Measurements from ENCODE around the gene PRPF8. TPM values are rescaled to one million over a fixed set of nuclear protein-coding genes. Genes with fewer than 3 reads are reported as not detected.

PRPF8 gene
- total and polyA plus RNA-seq, 4 donors: 50.2 to 110 (median 82.3) TPM

GRCh38 chr17:1718362-1719165 is 33.9 kb upstream of the PRPF8 start (continued):
- TF ChIP-seq GABPA (IDR thresholded peaks at IDR 0.05 in 1 of 2, conservative IDR thresholded peaks at IDR 0.05 in 1 of 2) (no peak), EGR1 (IDR thresholded peaks at IDR 0.05; ENCODE audit: low read depth in 2 of 2) (no peak), SP1 (IDR thresholded peaks at IDR 0.05) (no peak), ZBTB33 (IDR thresholded peaks at IDR 0.05) (no peak), HNF4A (conservative IDR thresholded peaks at IDR 0.05) (peak; percentile 72 to 90), HNF4G (IDR thresholded peaks at IDR 0.05) (peak; percentile 27), JUND (IDR thresholded peaks at IDR 0.05) (no peak), YY1 (IDR thresholded peaks at IDR 0.05) (peak; percentile 16), ATF3 (IDR thresholded peaks at IDR 0.05) (no peak)

- Histone ChIP-seq H3K4me1 (ENCODE audit: control insufficient read depth in 4 of 4, insufficient read depth in 4 of 4, low read length in 3 of 4) (peaks cover 7 to 44% (median 32%) of the 10 kb centered on the region in 4 donors), H3K27ac (ENCODE audit: low read depth in 1 of 2, low read length in 2 of 2) (peak overlapping the region; percentile 92 to 100), H3K9me3 (ENCODE audit: control insufficient read depth in 4 of 4, low read length in 3 of 4) (no peaks in the 10 kb centered on the region), H3K27me3 (ENCODE audit: control insufficient read depth in 4 of 4, insufficient read depth in 4 of 4, low read length in 3 of 4) (no peaks in the 10 kb centered on the region), H3K4me3 (ENCODE audit: low read depth in 1 of 3, low read length in 3 of 3) (peak overlapping the region; percentile 70 to 87 (median 82)), H3K9ac (ENCODE audit: low read depth in 1 of 2, low read length in 2 of 2) (peak overlapping the region; percentile 90 to 97), H3K36me3 (ENCODE audit: control insufficient read depth in 4 of 4, insufficient read depth in 3 of 4, low read depth in 1 of 4, low read length in 3 of 4) (peaks cover 9 to 19% (median 11%) of the 10 kb centered on the region in 4 donors)
- TF ChIP-seq SP1 (IDR thresholded peaks at IDR 0.05): peak; percentile 91
- TF ChIP-seq TAF1 (conservative IDR thresholded peaks at IDR 0.05): peak; percentile 65
- peak in 1 of 2 donors; percentile 29 for TF ChIP-seq RAD21 (IDR thresholded peaks at IDR 0.05)
- TF ChIP-seq ATF3 (IDR thresholded peaks at IDR 0.05): peak; percentile 10
- TF ChIP-seq ZBTB33 (IDR thresholded peaks at IDR 0.05): peak; percentile 65
- TF ChIP-seq FOXA1 (IDR thresholded peaks at IDR 0.05): peak; percentile 62
- no peak for TF ChIP-seq CTCF (IDR thresholded peaks at IDR 0.05; ENCODE audit: low read depth, low read length, missing input control)
- no peak for TF ChIP-seq FOXA2 (IDR thresholded peaks at IDR 0.05)
- peak; percentile 90 for TF ChIP-seq NR2F2 (IDR thresholded peaks at IDR 0.05)
- peak; percentile 55 to 67 for TF ChIP-seq JUND (IDR thresholded peaks at IDR 0.05)
- TF ChIP-seq HNF4A (conservative IDR thresholded peaks at IDR 0.05): peak; percentile 71 to 85
- peak in 1 of 2 donors; percentile 61 for TF ChIP-seq GABPA (IDR thresholded peaks at IDR 0.05 in 1 of 2, conservative IDR thresholded peaks at IDR 0.05 in 1 of 2)
- peak; percentile 17 for TF ChIP-seq REST (IDR thresholded peaks at IDR 0.05)
- TF ChIP-seq MAX (IDR thresholded peaks at IDR 0.05): peak; percentile 100
- TF ChIP-seq EGR1 (IDR thresholded peaks at IDR 0.05; ENCODE audit: low read depth in 2 of 2): peak in 1 of 2 donors; percentile 11
- TF ChIP-seq HNF4G (IDR thresholded peaks at IDR 0.05): peak; percentile 50
- peak; percentile 65 for TF ChIP-seq YY1 (IDR thresholded peaks at IDR 0.05)
- TF ChIP-seq RXRA (IDR thresholded peaks at IDR 0.05): peak; percentile 85 to 96
- under 1% methylated on average over 13 of the region's 13 CpGs for WGBS
- DNase-seq (ENCODE audit: low spot score): peak; percentile 92
These were observed 32.4 kb upstream of the PRPF8 start for GRCh38 chr17:1716912-1717695.

Measured in liver (tissue), 9 donors.